ENCODE results near the gene CAP2.

DNA sequence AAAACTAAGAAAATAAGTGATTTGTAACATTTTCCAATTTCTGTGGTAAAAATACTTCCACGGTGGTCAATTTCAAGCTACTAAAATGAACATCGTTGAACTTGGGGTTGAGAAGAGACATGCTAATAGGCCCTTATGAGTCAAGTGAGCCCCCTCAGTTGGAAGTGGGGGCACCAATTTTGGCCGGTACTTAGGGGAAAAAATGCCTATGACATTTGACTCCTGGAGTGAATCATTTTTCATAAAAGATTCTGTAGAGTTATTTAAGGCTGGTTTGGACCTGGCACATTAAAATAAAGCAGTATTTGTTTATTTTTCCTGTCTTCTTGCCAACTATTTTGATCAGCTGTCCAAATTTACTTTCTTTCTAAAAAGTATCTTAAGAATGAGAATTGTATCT lies 32.4 kb upstream of the CAP2 start:
- TF ChIP-seq, protein P1, sequence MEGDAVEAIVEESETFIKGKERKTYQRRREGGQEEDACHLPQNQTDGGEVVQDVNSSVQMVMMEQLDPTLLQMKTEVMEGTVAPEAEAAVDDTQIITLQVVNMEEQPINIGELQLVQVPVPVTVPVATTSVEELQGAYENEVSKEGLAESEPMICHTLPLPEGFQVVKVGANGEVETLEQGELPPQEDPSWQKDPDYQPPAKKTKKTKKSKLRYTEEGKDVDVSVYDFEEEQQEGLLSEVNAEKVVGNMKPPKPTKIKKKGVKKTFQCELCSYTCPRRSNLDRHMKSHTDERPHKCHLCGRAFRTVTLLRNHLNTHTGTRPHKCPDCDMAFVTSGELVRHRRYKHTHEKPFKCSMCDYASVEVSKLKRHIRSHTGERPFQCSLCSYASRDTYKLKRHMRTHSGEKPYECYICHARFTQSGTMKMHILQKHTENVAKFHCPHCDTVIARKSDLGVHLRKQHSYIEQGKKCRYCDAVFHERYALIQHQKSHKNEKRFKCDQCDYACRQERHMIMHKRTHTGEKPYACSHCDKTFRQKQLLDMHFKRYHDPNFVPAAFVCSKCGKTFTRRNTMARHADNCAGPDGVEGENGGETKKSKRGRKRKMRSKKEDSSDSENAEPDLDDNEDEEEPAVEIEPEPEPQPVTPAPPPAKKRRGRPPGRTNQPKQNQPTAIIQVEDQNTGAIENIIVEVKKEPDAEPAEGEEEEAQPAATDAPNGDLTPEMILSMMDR (IDR thresholded peaks at IDR 0.05 in 4 of 5, conservative IDR thresholded peaks at IDR 0.05 in 1 of 5), result no peak
- TF ChIP-seq POLR2A (IDR thresholded peaks at IDR 0.05), result no peak

All from gastrocnemius medialis (tissue), 4 donors.